GM10847 (cell line): ENCODE measurements around the gene CCNQ.

Experiments
- POLR2A ChIP-seq: IDR thresholded peaks from 2 replicates; pipeline ENCODE4 v1.6.1; 2011; ENCODE audit not compliant: insufficient read length; ENCODE audit errors: extremely low read depth

CCNQ gene

GRCh38 chrX:153628665-153629064 is 29.7 kb upstream of the CCNQ start:
- TF ChIP-seq POLR2A = no peak

- no peak for TF ChIP-seq POLR2A
Measured at GRCh38 chrX:153628129-153628528, 29.2 kb upstream of the CCNQ start.

- no peak for TF ChIP-seq POLR2A
Measured at GRCh38 chrX:153627675-153628111, 28.8 kb upstream of the CCNQ start.

- TF ChIP-seq POLR2A = no peak
Measured at GRCh38 chrX:153626863-153627674, 28.1 kb upstream of the CCNQ start.

GRCh38 chrX:153626025-153626633 is 27.2 kb upstream of the CCNQ start:
- no peak for TF ChIP-seq POLR2A

- TF ChIP-seq POLR2A = no peak
Measured at GRCh38 chrX:153625271-153626024, 26.5 kb upstream of the CCNQ start.

- TF ChIP-seq POLR2A = no peak
Measured at GRCh38 chrX:153624196-153625091, 25.5 kb upstream of the CCNQ start.

- TF ChIP-seq POLR2A = no peak
Measured at GRCh38 chrX:153623310-153624029, 24.5 kb upstream of the CCNQ start.

- TF ChIP-seq POLR2A = no peak
Measured at GRCh38 chrX:153622661-153623309, 23.8 kb upstream of the CCNQ start.

GRCh38 chrX:153621949-153622598 is 23.1 kb upstream of the CCNQ start:
- TF ChIP-seq POLR2A = no peak

GRCh38 chrX:153620576-153620975 is 21.6 kb upstream of the CCNQ start:
- TF ChIP-seq POLR2A = no peak

- TF ChIP-seq POLR2A = no peak
Measured at GRCh38 chrX:153614818-153615217, 15.9 kb upstream of the CCNQ start.

GRCh38 chrX:153612413-153612812 is 13.5 kb upstream of the CCNQ start:
- no peak for TF ChIP-seq POLR2A
